Measurements from ENCODE around the gene ZIC4.

Gene ZIC4

GRCh38 chr3:147341727-147342126 lies 64.6 kb downstream of the ZIC4 start:
- DNase-seq, result no peak

- no peak for DNase-seq
Observed at GRCh38 chr3:147336543-147337278, 69.6 kb downstream of the ZIC4 start.

Data from CD4-positive, alpha-beta T cell treated with Interleukin-15 for 1 hour (primary cell).